Tibial artery (tissue), 4 donors: Measurements from ENCODE around the gene KCNH6.

Experiments
- DNase-seq, 2 donors: peaks; one replicate each; pipeline ENCODE4 v3.0.0-alpha.2; 2019
- H3K27ac ChIP-seq, 2 donors: fragments of 200-600 bp; sonication (generic) in 1 of 2; 1 replicate in 1 of 2; 2 replicates in 1 of 2; pipeline ENCODE4 v1.5.1; 2018 to 2019; ENCODE audit warnings: mild to moderate bottlenecking in 1 of 2
- H3K27me3 ChIP-seq, 2 donors: fragments of 200-600 bp; sonication (generic) in 1 of 2; one replicate each; pipeline versions ENCODE4 v1.5.1 to v1.6.0; 2016 to 2019
- H3K36me3 ChIP-seq, 3 donors: fragments of 200-600 bp; sonication (generic) in 2 of 3; one replicate each; pipeline ENCODE4 v1.5.1; 2016 to 2019; ENCODE audit warnings: mild to moderate bottlenecking in 2 of 3
- H3K4me1 ChIP-seq, 4 donors: fragments of 200-600 bp; sonication (generic) in 2 of 4; 1 replicate in 3 of 4; 2 replicates in 1 of 4; pipeline ENCODE4 v1.5.1; 2016 to 2019
- H3K4me3 ChIP-seq, 2 donors: fragments of 200-600 bp; sonication (generic) in 1 of 2; 1 replicate in 1 of 2; 2 replicates in 1 of 2; pipeline ENCODE4 v1.5.1; 2018 to 2019; ENCODE audit warnings: mild to moderate bottlenecking in 2 of 2
- H3K9me3 ChIP-seq, 3 donors: fragments of 200-600 bp; sonication (generic) in 1 of 3; one replicate each; pipeline ENCODE4 v1.5.1; 2016 to 2019
- CTCF ChIP-seq, 2 experiments: fragments of 200-600 bp in 1 of 2; fragments of 450-650 bp in 1 of 2; IDR thresholded peaks; one replicate each; pipeline ENCODE4 v1.5.1; 2017 to 2019; ENCODE audit warnings: antibody characterized with exemption in 2 of 2, mild to moderate bottlenecking in 1 of 2, moderate library complexity in 1 of 2
- intact Hi-C: fragments of 100-400 bp; cut with DNase I; formaldehyde crosslinking; loops from one replicate; pipeline ENCODE4 v1.15.0; 2023; ENCODE audit warnings: low total_unique reads

The KCNH6 gene

DNA sequence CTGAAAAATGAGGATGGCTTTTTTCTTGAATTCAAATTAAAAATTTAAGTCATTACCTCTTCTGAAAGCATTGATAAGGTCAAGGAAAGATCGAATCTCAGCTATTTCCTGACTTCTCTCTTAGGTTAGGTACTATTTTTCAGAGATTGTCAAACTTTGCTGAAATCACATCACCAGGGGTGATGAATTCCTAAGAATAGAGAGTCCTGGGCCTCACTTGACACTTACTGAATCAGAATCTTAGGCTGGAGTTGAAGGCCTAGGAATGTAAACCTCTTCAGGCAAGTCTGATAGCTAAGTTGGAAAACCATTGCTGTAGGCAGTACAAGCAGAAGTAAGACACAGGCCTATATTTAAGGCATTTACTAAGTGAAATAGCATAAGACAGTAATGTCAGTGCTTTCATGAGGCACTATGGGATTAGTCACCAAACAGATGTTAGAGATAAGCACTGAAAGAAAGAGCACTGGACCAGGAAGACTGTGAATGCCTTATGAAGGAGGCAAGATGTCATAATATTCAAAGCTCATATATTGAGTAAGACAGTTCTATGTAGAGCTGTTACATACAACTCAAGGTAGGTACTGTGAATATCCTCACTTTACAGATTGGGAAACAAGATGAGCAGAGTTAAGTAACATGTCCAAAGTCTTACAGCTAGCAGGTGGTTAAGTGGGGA lies 48.6 kb downstream of the KCNH6 start:
- no peak overlapping the region for H3K27ac ChIP-seq
- H3K4me3 ChIP-seq: no peak overlapping the region
- no peak for DNase-seq
- no peaks in the 10 kb centered on the region for H3K36me3 ChIP-seq
- no peak for TF ChIP-seq CTCF (IDR thresholded peaks at IDR 0.05)
- intact Hi-C loops: no loop called here
- H3K4me1 ChIP-seq: no peaks in the 10 kb centered on the region
- no peaks in the 10 kb centered on the region for H3K27me3 ChIP-seq
- H3K9me3 ChIP-seq: no peaks in the 10 kb centered on the region

DNA sequence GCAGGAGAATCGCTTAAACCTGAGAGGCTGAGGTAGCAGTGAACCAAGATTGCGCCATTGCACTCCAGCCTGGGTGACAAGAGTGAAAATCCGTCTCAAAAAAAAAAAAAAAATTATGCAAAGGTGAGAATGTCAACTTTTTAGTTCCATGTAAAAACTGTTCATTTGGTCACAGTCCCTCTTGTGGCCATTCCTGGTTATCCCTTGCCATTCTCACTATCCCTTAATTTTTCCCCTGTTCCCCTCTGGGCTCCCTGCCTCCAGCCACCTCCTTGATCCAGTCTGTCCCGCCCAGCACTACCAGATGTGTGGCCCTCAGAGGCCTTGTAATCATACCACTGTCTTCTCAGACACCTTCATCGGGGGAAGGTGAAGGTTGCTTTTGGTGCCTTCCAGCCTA lies 50.5 kb downstream of the KCNH6 start:
- DNase-seq: no peak
- H3K4me1 ChIP-seq: no peaks in the 10 kb centered on the region
- H3K4me3 ChIP-seq: no peak overlapping the region
- no peak overlapping the region for H3K27ac ChIP-seq
- intact Hi-C loops: no loop called here
- H3K9me3 ChIP-seq: no peaks in the 10 kb centered on the region
- no peaks in the 10 kb centered on the region for H3K27me3 ChIP-seq
- H3K36me3 ChIP-seq: peaks cover 0 to 6% (median 0%) of the 10 kb centered on the region in 3 donors
- TF ChIP-seq CTCF (IDR thresholded peaks at IDR 0.05): no peak

- DNase-seq: no peak
- no peaks in the 10 kb centered on the region for H3K27me3 ChIP-seq
- intact Hi-C loops: no loop called here
- TF ChIP-seq CTCF (IDR thresholded peaks at IDR 0.05): no peak
- no peak overlapping the region for H3K4me3 ChIP-seq
- no peak overlapping the region for H3K27ac ChIP-seq
- H3K9me3 ChIP-seq: no peaks in the 10 kb centered on the region
- H3K4me1 ChIP-seq: no peaks in the 10 kb centered on the region
- peaks cover 24 to 45% (median 36%) of the 10 kb centered on the region in 3 donors for H3K36me3 ChIP-seq
Observed at GRCh38 chr17:63578027-63578768, 55.0 kb downstream of the KCNH6 start.

DNA sequence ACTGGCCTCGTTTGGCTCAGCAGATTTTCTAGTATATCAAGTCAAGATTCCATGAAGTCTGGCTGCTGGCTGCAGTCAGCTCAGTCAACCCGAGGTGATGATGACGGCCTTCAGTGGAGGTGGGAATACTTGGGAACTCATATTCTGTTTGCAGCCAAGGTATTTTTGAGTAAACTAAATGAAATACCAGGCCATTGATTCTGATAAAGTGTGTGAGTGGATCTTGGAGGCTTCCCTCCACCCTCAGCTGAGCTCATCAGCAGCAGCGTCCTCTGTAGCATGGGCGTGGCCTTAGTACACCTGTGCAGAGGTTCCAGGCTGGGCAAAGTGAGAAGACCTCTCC lies 55.6 kb downstream of the KCNH6 start:
- no peak overlapping the region for H3K27ac ChIP-seq
- intact Hi-C loops: no loop called here
- no peaks in the 10 kb centered on the region for H3K4me1 ChIP-seq
- peaks cover 29 to 50% (median 42%) of the 10 kb centered on the region in 3 donors for H3K36me3 ChIP-seq
- H3K27me3 ChIP-seq: no peaks in the 10 kb centered on the region
- no peak for TF ChIP-seq CTCF (IDR thresholded peaks at IDR 0.05)
- H3K9me3 ChIP-seq: no peaks in the 10 kb centered on the region
- H3K4me3 ChIP-seq: no peak overlapping the region
- no peak for DNase-seq

- Histone ChIP-seq H3K4me1 (no peaks in the 10 kb centered on the region), H3K36me3 (peaks cover 38 to 59% (median 51%) of the 10 kb centered on the region in 3 donors), H3K27ac (no peak overlapping the region), H3K9me3 (no peaks in the 10 kb centered on the region), H3K4me3 (no peak overlapping the region), H3K27me3 (no peaks in the 10 kb centered on the region)
- DNase-seq: no peak
- TF ChIP-seq CTCF (IDR thresholded peaks at IDR 0.05): no peak
- intact Hi-C loops: no loop called here
Observed at GRCh38 chr17:63579633-63580032, 56.5 kb downstream of the KCNH6 start.
